CD4-positive, alpha-beta T cell treated with Interleukin-10 for 1 hour (primary cell): Measurements from ENCODE around the gene ALMS1.
"Not testable (repeated sequence)": the region's sequence is repeated elsewhere in the genome, so short reads cannot be mapped to it uniquely, and the experiment has no call there.

Experiments used
- DNase-seq: peaks from one replicate; pipeline ENCODE4 v3.0.0-alpha.2; 2020

The ALMS1 gene

DNA sequence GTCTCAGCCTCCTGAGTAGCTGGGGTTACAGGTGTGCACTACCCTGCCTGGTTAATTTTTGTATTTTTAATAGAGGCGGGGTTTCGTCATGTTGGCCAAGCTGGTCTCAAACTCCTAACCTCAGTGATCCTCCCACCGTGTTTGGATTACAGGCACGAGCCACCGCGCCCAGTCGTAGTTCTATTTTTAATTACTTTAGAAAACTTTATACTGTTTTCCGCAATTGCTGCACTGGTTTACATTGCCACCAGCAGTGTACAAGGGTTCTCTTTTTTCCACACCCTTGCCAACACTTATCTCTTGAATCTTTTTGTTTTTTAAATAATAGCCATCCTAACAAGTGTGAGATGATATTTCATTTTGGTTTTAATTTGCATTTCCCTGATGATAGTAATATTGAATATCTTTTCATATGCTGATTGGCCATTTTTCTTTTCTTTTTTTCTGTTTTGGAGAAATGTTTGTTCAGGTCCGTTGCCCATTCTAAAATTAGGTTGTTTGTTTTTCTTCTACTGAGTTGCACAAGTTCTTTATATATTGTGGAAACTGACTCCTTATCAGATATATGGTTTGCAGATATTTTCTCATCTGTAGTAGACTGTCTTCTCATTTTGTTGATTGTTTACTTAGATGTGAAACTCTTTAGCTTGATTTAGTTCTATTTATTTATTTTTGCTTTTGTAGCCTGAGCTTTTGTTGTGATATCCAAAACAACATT, 16.9 kb downstream of the ALMS1 start:
- no peak for DNase-seq

- DNase-seq: no peak
Observed at GRCh38 chr2:73403237-73403636, 17.6 kb downstream of the ALMS1 start.

DNA sequence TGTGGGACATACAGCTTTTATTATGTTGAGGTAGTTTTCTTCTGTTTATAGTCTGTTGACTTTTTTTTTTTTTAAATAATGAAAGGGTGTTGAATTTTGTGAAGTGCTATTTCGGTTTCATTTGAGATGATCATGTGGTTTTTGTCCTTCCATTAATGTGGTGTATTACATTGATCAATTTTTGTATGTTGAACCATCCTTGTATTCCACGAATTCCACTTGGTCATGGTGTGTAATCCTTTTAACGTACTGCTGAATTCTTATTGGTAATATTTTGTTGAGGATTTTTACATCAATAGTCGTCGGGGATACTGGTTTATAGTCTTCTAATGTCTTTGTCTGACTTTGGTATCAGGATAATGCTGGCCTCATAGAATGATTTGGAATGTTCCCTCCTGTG, 18.8 kb downstream of the ALMS1 start:
- no peak for DNase-seq

DNA sequence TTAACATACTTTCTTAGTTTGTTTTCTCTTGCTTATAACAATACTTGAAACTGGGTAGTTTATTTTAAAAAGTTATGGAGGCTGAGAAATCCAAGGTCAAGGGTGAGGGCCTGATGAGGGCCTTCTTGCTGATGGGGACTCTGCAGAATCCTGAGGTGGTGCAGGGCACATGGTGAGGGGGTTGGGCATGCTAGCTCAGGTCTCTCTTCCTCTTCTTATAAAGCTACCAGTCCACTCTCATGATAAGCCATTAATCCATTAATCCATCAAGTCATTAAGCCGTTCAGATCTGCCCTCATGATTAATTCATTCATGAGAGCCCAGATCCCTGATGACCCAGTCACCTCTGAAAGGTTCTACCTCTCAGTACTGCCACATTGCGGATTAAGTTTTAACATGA, 21.4 kb downstream of the ALMS1 start:
- DNase-seq: no peak

GRCh38 chr2:73408198-73408597, 22.6 kb downstream of the ALMS1 start:
- no peak for DNase-seq

GRCh38 chr2:73414696-73415095, 29.1 kb downstream of the ALMS1 start:
- DNase-seq: no peak

GRCh38 chr2:73415906-73416305, 30.3 kb downstream of the ALMS1 start:
- no peak for DNase-seq

DNA sequence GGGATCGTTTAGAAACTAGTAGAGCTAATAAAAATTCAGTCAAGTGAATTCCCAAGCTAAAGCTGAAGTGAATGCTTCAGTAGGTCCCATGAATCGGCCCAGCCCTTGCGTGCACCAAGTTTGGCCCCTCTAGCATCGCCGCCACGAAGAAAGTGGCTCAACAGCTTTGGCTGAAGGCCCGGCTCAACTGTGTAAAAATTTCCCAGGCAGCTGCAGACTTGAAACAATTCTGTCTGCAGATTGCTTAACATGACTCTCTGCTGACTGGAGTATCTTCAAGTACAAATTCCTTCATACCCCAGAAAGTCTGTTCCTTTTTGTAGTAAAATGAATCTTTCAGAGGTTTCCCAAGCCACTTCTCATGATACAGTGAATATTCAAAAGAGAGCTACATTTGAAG, 32.7 kb downstream of the ALMS1 start:
- DNase-seq: no peak

- no peak for DNase-seq
Observed at GRCh38 chr2:73423913-73424312, 38.3 kb downstream of the ALMS1 start.

GRCh38 chr2:73426176-73426575, 40.5 kb downstream of the ALMS1 start:
- DNase-seq: no peak

- no peak for DNase-seq
Observed at GRCh38 chr2:73436019-73436418, 50.4 kb downstream of the ALMS1 start.

GRCh38 chr2:73444202-73444601, 58.6 kb downstream of the ALMS1 start:
- DNase-seq: no peak

DNA sequence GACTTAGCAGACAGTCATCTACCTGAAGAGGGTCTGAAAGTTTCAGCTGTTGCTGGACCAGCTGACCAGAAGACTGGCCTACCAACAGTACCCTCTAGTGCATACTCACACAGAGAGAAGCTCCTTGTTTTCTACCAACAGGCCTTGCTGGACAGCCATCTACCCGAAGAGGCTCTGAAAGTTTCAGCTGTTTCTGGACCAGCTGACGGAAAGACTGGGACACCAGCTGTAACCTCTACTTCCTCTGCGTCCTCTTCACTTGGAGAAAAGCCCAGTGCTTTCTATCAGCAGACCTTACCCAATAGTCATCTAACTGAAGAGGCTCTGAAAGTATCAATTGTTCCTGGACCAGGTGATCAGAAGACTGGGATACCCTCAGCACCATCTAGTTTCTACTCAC, 63.2 kb downstream of the ALMS1 start:
- DNase-seq: no peak

- DNase-seq: no peak
Observed at GRCh38 chr2:73449404-73449803, 63.8 kb downstream of the ALMS1 start.

- DNase-seq: no peak
Observed at GRCh38 chr2:73451263-73451972, 65.8 kb downstream of the ALMS1 start.

- no peak for DNase-seq
Observed at GRCh38 chr2:73457982-73458381, 72.3 kb downstream of the ALMS1 start.

DNA sequence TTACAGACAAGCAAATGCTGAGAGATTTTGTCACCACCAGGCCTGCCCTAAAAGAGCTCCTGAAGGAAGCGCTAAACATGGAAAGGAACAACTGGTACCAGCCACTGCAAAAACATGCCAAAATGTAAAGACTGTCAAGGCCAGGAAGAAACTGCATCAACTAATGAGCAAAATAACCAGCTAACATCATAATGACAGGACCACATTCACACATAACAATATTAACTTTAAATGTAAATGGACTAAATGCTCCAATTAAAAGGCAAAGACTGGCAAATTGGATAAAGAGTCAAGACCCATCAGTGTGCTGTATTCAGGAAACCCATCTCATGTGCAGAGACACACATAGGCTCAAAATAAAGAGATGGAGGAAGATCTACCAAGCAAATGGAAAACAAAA, 76.8 kb downstream of the ALMS1 start:
- not testable (repeated sequence) for DNase-seq

- no peak for DNase-seq
Observed at GRCh38 chr2:73468376-73468775, 82.7 kb downstream of the ALMS1 start.

DNA sequence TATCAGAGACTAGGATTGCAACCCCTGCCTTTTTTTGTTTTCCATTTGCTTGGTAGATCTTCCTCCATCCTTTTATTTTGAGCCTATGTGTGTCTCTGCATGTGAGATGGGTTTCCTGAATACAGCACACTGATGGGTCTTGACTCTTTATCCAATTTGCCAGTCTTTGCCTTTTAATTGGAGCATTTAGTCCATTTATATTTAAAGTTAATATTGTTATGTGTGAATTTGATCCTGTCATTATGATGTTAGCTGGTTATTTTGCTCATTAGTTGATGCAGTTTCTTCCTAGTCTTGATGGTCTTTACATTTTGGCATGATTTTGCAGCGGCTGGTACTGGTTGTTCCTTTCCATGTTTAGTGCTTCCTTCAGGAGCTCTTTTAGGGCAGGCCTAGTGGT, 98.2 kb downstream of the ALMS1 start:
- not testable (repeated sequence) for DNase-seq

DNA sequence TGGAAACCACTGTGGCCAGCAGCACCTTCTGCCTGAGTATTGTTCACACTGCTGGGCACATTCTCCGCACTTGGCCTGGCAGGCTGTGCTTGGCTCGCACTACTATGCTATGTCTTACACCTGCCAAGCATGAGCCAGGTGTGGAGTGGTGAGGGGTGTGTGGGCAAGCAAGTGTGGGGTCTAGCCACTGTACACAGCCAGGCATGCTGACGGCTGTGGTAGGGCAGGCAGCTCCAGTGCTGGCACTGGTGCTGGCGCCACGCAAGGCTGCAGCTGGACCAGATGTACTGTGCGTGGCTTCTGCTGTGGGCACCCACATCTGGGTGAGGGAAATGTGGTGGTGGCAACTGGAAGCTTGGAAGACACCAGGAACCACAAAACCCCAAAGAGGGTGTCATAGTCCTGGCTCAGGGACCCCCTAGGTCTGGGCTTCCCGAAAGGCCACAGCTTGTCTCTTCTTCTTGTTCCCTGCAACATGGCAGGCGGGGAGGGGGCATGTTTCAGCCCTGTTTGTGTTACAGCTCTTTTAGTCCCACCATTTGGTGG, 101.5 kb downstream of the ALMS1 start:
- DNase-seq: no peak

DNA sequence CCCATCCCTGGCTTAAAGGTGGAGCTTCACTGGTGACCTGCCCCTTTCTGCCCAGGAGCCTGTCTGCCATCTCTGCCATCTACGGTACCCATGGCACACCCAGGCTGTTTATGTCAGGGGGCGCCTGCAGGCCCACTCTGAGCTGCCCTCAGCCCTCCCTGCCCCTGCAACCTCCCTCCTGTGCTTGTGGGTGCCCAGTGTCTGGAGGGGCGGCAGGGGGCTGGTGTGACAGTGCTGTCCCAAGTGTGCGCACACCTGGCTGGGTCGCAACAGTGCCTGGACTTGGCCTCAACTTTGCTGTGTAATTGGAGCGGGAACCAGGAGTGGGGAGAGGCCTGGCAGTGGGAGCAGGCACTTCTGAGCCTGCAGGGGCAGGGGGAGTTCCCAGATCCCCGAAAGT, 102.4 kb downstream of the ALMS1 start:
- DNase-seq: no peak

GRCh38 chr2:73489053-73489452, 103.4 kb downstream of the ALMS1 start:
- no peak for DNase-seq

DNA sequence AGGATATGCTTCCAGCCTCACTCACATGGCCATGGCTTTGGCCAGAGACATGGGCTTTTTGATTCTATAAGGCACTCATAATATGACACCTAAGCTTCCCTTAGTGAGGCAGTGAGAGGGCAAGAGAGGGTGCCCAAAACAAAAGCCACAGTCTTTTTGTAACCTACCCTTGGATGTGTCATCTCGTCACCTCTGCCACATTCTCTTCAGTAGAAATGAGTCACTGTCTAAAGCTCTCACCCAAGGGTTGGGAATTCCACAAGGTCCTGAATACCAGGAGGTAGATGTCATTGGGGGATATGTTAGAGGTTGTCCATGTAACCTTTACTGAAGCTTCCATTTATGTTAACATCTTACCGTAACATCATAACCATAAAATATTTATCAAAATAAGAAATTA, 108.4 kb downstream of the ALMS1 start:
- DNase-seq: no peak

GRCh38 chr2:73503992-73504570, 118.4 kb downstream of the ALMS1 start:
- no peak for DNase-seq
